A673 (cell line): ENCODE measurements around the gene ZFYVE1.

Experiments
- CTCF ChIP-seq: fragments of 300-800, 200-600 bp; sonication (generic); conservative IDR thresholded peaks from 2 replicates; pipeline ENCODE4 v1.5.1; 2017; ENCODE audit warnings: low read depth, mild to moderate bottlenecking, antibody characterized with exemption, low read length, moderate library complexity, mixed read lengths
- EZH2 ChIP-seq: fragments of 200-600 bp; sonication (generic); IDR thresholded peaks from 2 replicates; pipeline ENCODE4 v1.6.1; 2017; ENCODE audit warnings: borderline replicate concordance, low read depth, mild to moderate bottlenecking, mixed read lengths, antibody characterized with exemption, low read length; ENCODE audit not compliant: poor library complexity, severe bottlenecking

- no peak for TF ChIP-seq CTCF
- TF ChIP-seq EZH2, result no peak
Observed at GRCh38 chr14:72932893-72933292, 94.0 kb downstream of the ZFYVE1 start.
